Astrocyte (in vitro differentiated cells and primary cell): Measurements from ENCODE around the gene PSMD9. TPM values are rescaled to one million over a fixed set of nuclear protein-coding genes. Genes with fewer than 3 reads are reported as not detected.

Experiments
- DNase-seq: peaks from one replicate; pipeline ENCODE4 v3.0.0-alpha.2; 2010; ENCODE audit warnings: low read depth
- FAIRE-seq: peaks from 2 replicates; lab custom pipeline; 2011; peaks lifted over from hg19 to GRCh38; lab: Jason Lieb, UNC
- H2AFZ ChIP-seq: 2 replicates; pipeline ENCODE4 v1.6.0; 2012; ENCODE audit warnings: low read depth, low read length, inconsistent platforms
- H3K27ac ChIP-seq: 2 replicates; pipeline ENCODE4 v1.5.1; 2011; ENCODE audit warnings: low read depth, low read length, inconsistent platforms
- H3K27me3 ChIP-seq: 2 replicates; pipeline ENCODE4 v1.6.0; 2011; ENCODE audit warnings: low read length, inconsistent platforms; ENCODE audit not compliant: insufficient read depth
- H3K36me3 ChIP-seq: 2 replicates; pipeline ENCODE4 v1.5.1; 2011; ENCODE audit warnings: low read length, inconsistent platforms; ENCODE audit not compliant: insufficient read depth
- H3K4me1 ChIP-seq: 2 replicates; pipeline ENCODE4 v1.5.1; 2011; ENCODE audit warnings: low read length, inconsistent platforms; ENCODE audit not compliant: insufficient read depth
- H3K4me2 ChIP-seq: 2 replicates; pipeline ENCODE4 v1.6.0; 2012; ENCODE audit warnings: low read length, inconsistent platforms
- H3K4me3 ChIP-seq: 2 replicates; pipeline ENCODE4 v1.5.1; 2011; ENCODE audit warnings: low read depth, mild to moderate bottlenecking, low read length, inconsistent platforms; ENCODE audit not compliant: insufficient read depth
- H3K79me2 ChIP-seq: 2 replicates; pipeline ENCODE4 v1.6.0; 2012; ENCODE audit warnings: mild to moderate bottlenecking, low read length, inconsistent platforms; ENCODE audit not compliant: insufficient read depth
- H3K9ac ChIP-seq: 2 replicates; pipeline ENCODE4 v1.6.0; 2012; ENCODE audit warnings: mild to moderate bottlenecking, low read length, inconsistent platforms
- H3K9me3 ChIP-seq: 2 replicates; pipeline ENCODE4 v1.5.1; 2012; ENCODE audit warnings: low read depth, mild to moderate bottlenecking, low read length, inconsistent platforms; ENCODE audit not compliant: insufficient read depth
- H4K20me1 ChIP-seq: 2 replicates; pipeline ENCODE4 v1.6.0; 2012; ENCODE audit warnings: low read length, inconsistent platforms; ENCODE audit not compliant: insufficient read depth
- H3K27ac Mint-ChIP-seq: one replicate; pipeline ENCODE4 v1.8.0; 2021; ENCODE audit warnings: mild to moderate bottlenecking, mixed read lengths; ENCODE audit not compliant: unreplicated experiment
- H3K27me3 Mint-ChIP-seq: one replicate; pipeline ENCODE4 v1.8.0; 2021; ENCODE audit warnings: low read depth, mixed read lengths; ENCODE audit not compliant: unreplicated experiment
- H3K36me3 Mint-ChIP-seq: one replicate; pipeline ENCODE4 v1.8.0; 2021; ENCODE audit warnings: low read depth, mixed read lengths; ENCODE audit not compliant: unreplicated experiment
- H3K4me1 Mint-ChIP-seq: one replicate; pipeline ENCODE4 v1.8.0; 2021; ENCODE audit warnings: low read depth, mixed read lengths; ENCODE audit not compliant: unreplicated experiment
- H3K4me3 Mint-ChIP-seq: one replicate; pipeline ENCODE4 v1.8.0; 2021; ENCODE audit warnings: mild to moderate bottlenecking, moderate library complexity, mixed read lengths; ENCODE audit not compliant: unreplicated experiment
- H3K9me3 Mint-ChIP-seq: one replicate; pipeline ENCODE4 v1.8.0; 2021; ENCODE audit warnings: mild to moderate bottlenecking, mixed read lengths; ENCODE audit not compliant: unreplicated experiment
- EZH2 ChIP-seq: IDR thresholded peaks from 2 replicates; pipeline ENCODE4 v1.6.1; 2012; ENCODE audit warnings: mild to moderate bottlenecking, low read length, inconsistent platforms; ENCODE audit not compliant: insufficient read depth
- total RNA-seq: library from RNA; stranded (reverse); gene quantifications from 2 replicates; pipeline ENCODE4 v1.2.1, GENCODE V29; 2021
- TF ChIP-seq, protein P1 (sequence below): IDR thresholded peaks from 2 replicates; pipeline ENCODE4 v1.5.1; 2011; ENCODE audit warnings: low read depth, mild to moderate bottlenecking, inconsistent platforms, low read length, moderate library complexity; ENCODE audit not compliant: insufficient read depth

The PSMD9 gene
- total RNA-seq, 1 donor from 2014 or later = 63.4 TPM

DNA sequence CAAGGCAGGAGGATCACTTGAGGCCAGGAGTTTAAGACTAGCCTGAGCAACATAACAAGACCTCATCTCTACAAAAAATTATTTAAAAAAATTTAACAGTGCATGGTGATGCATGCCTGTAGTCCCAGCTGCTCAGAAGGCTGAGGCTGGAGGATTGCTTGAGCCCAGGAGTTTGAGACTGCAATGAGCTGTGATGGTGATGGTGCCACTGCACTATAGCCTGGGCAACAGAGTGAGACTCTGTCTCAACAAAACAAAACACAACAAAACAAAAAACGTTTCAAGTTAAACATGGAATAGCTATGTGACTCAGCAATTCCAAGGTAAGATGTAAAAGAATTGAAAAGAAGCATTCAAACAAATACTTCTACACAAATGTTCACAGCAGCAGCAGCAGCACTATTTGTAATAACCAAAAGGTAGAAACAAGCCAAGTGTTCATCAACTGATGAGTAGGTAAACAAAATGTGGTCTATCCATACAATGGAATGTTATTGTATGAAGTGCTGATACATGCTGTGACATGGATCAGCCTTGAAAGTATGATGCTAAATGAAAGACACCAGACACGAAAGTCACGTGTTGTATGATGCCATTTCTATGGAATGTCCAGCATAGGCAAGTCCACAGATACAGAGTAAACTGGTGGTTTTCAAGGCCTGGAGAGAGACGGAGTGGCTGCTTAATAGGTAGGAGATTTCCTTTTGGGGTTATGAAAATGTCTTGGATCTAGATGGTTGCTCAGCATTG, 61.2 kb downstream of the PSMD9 start:
- no peaks in the 10 kb centered on the region for H3K9me3 ChIP-seq
- peak overlapping the region; percentile 60 for H3K4me2 ChIP-seq
- DNase-seq (peak; percentile 95), FAIRE-seq (peak; percentile 91)
- peak overlapping the region; percentile 66 for H3K27ac ChIP-seq
- Mint-ChIP-seq H3K9me3 (peaks cover 5% of the 10 kb centered on the region), H3K4me1 (peaks cover 13% of the 10 kb centered on the region), H3K27ac (peak overlapping the region; percentile 93), H3K36me3 (peaks cover 5% of the 10 kb centered on the region), H3K27me3 (no peaks in the 10 kb centered on the region), H3K4me3 (peak overlapping the region; percentile 31)
- no peaks in the 10 kb centered on the region for H3K27me3 ChIP-seq
- no peak overlapping the region for H2AFZ ChIP-seq
- peak overlapping the region; percentile 60 for H3K9ac ChIP-seq
- H4K20me1 ChIP-seq = no peaks in the 10 kb centered on the region
- peaks cover 7% of the 10 kb centered on the region for H3K4me1 ChIP-seq
- H3K36me3 ChIP-seq = no peaks in the 10 kb centered on the region
- no peak overlapping the region for H3K4me3 ChIP-seq
- TF ChIP-seq, protein P1, sequence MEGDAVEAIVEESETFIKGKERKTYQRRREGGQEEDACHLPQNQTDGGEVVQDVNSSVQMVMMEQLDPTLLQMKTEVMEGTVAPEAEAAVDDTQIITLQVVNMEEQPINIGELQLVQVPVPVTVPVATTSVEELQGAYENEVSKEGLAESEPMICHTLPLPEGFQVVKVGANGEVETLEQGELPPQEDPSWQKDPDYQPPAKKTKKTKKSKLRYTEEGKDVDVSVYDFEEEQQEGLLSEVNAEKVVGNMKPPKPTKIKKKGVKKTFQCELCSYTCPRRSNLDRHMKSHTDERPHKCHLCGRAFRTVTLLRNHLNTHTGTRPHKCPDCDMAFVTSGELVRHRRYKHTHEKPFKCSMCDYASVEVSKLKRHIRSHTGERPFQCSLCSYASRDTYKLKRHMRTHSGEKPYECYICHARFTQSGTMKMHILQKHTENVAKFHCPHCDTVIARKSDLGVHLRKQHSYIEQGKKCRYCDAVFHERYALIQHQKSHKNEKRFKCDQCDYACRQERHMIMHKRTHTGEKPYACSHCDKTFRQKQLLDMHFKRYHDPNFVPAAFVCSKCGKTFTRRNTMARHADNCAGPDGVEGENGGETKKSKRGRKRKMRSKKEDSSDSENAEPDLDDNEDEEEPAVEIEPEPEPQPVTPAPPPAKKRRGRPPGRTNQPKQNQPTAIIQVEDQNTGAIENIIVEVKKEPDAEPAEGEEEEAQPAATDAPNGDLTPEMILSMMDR = no peak
- no peak for TF ChIP-seq EZH2
- no peaks in the 10 kb centered on the region for H3K79me2 ChIP-seq

DNA sequence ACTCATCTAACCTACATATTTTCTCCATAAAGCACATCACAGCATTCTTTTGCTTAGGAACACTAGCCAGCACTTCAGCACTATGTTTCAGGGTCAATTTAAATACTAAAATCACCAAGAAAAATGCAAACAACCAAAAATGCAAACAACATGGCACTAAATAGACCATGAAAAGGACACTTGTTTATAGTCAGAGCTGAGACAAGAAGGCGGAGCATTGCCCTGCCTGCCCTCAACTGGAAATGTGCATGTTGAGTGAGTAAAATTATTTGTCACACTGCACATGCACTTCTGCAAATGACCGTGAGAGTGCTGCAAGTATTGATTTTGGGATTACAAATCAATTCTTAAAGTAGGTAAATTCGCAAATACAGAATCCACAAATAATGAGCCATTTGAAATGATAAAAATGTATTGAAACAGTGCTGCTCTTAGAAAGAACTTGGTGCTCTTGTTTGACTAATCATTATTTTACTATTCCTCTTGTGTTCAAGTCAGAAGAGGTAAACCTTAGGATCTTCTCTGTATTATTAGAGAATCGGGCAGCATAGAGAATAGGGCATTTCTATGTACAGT, 64.6 kb downstream of the PSMD9 start:
- Histone ChIP-seq H2AFZ (no peak overlapping the region), H4K20me1 (no peaks in the 10 kb centered on the region), H3K9me3 (no peaks in the 10 kb centered on the region), H3K79me2 (no peaks in the 10 kb centered on the region), H3K27ac (no peak overlapping the region), H3K4me2 (no peak overlapping the region), H3K9ac (no peak overlapping the region), H3K4me1 (peaks cover 7% of the 10 kb centered on the region), H3K4me3 (no peak overlapping the region), H3K36me3 (no peaks in the 10 kb centered on the region), H3K27me3 (no peaks in the 10 kb centered on the region)
- peaks cover 3% of the 10 kb centered on the region for H3K9me3 Mint-ChIP-seq
- FAIRE-seq (no peak), DNase-seq (no peak)
- H3K4me3 Mint-ChIP-seq = no peak overlapping the region
- peaks cover 5% of the 10 kb centered on the region for H3K36me3 Mint-ChIP-seq
- TF ChIP-seq, protein P1 = no peak
- TF ChIP-seq EZH2 = no peak
- H3K27ac Mint-ChIP-seq = no peak overlapping the region
- no peaks in the 10 kb centered on the region for H3K27me3 Mint-ChIP-seq
- peaks cover 9% of the 10 kb centered on the region for H3K4me1 Mint-ChIP-seq

- Histone ChIP-seq H3K4me1 (peaks cover 7% of the 10 kb centered on the region), H3K4me3 (no peak overlapping the region), H3K27ac (no peak overlapping the region), H3K9me3 (no peaks in the 10 kb centered on the region), H4K20me1 (no peaks in the 10 kb centered on the region), H3K9ac (no peak overlapping the region), H3K27me3 (no peaks in the 10 kb centered on the region), H3K4me2 (no peak overlapping the region), H3K79me2 (no peaks in the 10 kb centered on the region), H2AFZ (no peak overlapping the region), H3K36me3 (no peaks in the 10 kb centered on the region)
- no peaks in the 10 kb centered on the region for H3K27me3 Mint-ChIP-seq
- TF ChIP-seq EZH2 = no peak
- TF ChIP-seq, protein P1 = no peak
- no peak overlapping the region for H3K27ac Mint-ChIP-seq
- H3K9me3 Mint-ChIP-seq = peaks cover 3% of the 10 kb centered on the region
- no peak overlapping the region for H3K4me3 Mint-ChIP-seq
- peaks cover 5% of the 10 kb centered on the region for H3K36me3 Mint-ChIP-seq
- DNase-seq (no peak), FAIRE-seq (no peak)
- H3K4me1 Mint-ChIP-seq = peaks cover 11% of the 10 kb centered on the region
Observed at GRCh38 chr12:121953695-121954094, 65.1 kb downstream of the PSMD9 start.
